Measurements from ENCODE around the gene POPDC3.
"Not testable (repeated sequence)": the region's sequence is repeated elsewhere in the genome, so short reads cannot be mapped to it uniquely, and the experiment has no call there.

DNA sequence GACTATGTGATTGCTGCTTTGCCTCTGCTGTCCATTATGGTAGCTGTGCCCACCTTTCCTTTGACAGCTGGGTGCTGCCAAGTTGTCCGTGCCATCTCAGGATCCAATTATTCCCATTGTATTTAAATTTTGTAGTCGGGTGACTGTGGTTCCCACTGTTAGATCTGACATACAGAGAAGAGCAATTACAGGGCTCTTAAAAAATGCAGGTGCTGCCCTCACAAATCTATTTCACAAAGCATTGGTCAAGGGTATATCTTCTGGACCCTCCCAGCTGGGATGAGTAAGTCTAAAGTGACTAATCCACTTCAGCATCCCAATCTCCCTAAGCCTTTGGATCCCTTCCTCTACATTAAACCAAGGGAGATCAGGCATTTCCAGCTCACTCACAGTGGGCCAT is 41.4 kb upstream of the POPDC3 start:
- not testable (repeated sequence) for TF ChIP-seq POLR2A, CTCF (IDR thresholded peaks at IDR 0.05)
